B cell (primary cell): Measurements from ENCODE around the gene CREB3L1.

Source experiments
- EZH2 ChIP-seq: IDR thresholded peaks from 2 replicates; pipeline ENCODE4 v1.6.1; 2012; ENCODE audit warnings: borderline replicate concordance, low read depth, mild to moderate bottlenecking, moderate library complexity, low read length; ENCODE audit not compliant: insufficient read depth, poor library complexity, severe bottlenecking
- TF ChIP-seq, protein P1 (sequence below): fragments of 200-600 bp; IDR thresholded peaks from one replicate; pipeline ENCODE4 v1.8.0; 2022; ENCODE audit warnings: antibody characterized with exemption, mild to moderate bottlenecking

DNA sequence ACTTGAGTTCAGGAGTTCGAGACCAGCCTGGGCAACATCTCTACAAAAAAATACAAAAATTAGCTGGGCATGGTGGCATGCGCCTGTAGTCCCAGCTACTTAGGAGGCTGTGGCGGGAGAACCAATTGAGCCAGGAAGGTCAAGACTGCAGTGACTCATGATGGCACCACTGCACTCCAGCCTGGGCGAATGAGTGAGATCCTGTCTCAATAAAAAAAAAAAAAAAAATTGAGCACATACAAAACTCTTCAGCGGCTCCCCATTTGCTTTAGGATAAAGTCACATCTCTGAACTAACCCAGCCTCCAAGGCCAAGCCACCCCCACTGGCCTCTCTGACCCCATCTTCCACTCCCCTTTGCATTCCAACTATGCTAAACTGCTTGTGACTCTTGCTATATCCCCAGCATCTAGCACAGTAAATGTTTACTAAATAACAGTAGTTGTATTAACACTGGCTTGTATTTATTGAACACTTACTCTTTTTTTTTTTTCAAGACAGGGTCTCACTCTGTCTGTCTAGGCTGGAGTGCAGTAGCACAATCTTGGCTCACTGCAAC is 28.9 kb downstream of the CREB3L1 start:
- TF ChIP-seq, protein P1, sequence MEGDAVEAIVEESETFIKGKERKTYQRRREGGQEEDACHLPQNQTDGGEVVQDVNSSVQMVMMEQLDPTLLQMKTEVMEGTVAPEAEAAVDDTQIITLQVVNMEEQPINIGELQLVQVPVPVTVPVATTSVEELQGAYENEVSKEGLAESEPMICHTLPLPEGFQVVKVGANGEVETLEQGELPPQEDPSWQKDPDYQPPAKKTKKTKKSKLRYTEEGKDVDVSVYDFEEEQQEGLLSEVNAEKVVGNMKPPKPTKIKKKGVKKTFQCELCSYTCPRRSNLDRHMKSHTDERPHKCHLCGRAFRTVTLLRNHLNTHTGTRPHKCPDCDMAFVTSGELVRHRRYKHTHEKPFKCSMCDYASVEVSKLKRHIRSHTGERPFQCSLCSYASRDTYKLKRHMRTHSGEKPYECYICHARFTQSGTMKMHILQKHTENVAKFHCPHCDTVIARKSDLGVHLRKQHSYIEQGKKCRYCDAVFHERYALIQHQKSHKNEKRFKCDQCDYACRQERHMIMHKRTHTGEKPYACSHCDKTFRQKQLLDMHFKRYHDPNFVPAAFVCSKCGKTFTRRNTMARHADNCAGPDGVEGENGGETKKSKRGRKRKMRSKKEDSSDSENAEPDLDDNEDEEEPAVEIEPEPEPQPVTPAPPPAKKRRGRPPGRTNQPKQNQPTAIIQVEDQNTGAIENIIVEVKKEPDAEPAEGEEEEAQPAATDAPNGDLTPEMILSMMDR = no peak
- no peak for TF ChIP-seq EZH2
